HG03159 (cell line): ENCODE data around the gene P2RX3.
"Not testable (repeated sequence)": the region's sequence is repeated elsewhere in the genome, so short reads cannot be mapped to it uniquely, and the experiment has no call there.

Experiments
- ATAC-seq: cut with Tn5 transposase; IDR thresholded peaks from one replicate; pipeline ENCODE4 v1.9.1; 2021; ENCODE audit warnings: mild to moderate bottlenecking, moderate library complexity; ENCODE audit not compliant: unreplicated experiment

Gene P2RX3

GRCh38 chr11:57338142-57338541 lies at the start of gene P2RX3:
TSS of gene P2RX3 (plus strand) at chr11:57338352. CDS start at chr11:57338551, 199 bp downstream.
- no peak for ATAC-seq

DNA sequence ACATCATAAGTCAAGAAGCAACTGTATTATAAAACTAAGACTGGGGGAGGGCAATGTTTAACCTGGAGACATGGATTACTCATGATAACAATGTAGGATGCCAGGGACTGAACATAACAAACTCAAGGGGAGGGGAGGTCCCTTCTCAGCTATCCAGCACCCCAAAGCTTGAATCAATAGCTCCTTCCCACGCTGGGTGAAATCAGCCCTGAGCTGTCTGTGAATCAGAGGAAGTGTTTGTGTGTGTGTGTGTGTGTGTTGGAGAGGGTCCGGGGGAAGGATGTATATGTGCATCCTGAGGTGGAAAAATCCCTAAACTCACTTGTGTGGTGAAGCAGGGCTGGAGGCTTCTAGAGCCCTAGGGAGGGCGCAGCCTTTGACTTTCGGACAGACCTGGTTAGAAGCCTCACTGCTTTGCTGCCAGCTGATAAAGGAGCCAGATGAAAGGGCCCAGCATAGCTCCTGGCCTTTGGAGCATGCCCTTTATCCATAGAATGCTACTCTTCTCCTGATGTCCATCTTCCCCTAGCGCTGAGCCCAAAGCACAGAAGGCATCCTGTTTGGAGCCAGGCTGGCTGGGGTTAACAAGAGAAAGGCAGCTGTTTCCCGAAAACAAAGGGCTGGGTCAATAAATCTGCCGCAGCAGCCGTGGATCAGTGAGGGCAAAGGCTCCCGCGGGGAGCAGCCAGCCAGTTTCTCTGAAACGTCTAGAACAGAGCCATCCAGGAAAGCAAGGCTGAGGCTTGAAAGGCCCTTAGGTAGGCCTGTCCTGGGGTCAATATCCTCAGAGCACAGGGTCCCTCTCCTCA lies 49.2 kb upstream of the P2RX3 start:
- no peak for ATAC-seq

DNA sequence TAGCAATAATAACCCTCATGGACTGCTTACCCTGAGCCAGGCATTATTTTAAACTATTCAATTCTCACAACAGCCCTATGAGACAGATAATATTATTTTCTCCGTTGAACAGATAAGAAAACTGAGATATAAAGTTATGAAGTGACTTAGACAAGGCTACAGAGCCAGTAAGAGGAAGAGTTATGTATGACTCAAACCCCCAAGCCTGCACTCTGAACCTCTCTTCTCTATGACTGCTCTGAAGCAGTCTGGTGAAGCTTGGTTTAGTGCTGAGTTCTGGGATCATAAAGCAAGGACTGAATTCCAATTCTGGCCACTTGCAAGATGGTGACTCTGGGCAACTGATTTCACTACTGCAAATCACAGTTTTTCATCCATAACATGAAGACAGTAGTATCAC lies 47.9 kb upstream of the P2RX3 start:
- ATAC-seq, result no peak

- no peak for ATAC-seq
These were observed 43.7 kb upstream of the P2RX3 start for GRCh38 chr11:57294225-57295131.

DNA sequence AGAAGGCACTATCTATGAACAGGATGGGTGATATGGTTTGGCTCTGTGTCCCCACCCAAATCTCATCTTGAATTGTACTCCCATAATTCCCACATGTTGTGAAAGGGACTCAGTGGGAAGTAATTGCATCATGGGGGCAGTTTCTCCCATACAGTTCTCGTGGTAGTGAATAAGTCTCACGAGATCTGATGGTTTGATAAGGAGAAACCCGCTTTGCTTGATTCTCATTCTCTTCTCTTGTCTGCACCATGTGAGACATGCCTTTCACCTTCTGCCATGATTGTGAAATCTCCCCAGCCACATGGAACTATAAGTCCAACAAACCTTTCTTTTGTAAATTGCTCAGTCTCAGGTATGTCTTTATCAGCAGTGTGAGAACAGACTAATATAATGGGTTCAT lies 41.9 kb upstream of the P2RX3 start:
- not testable (repeated sequence) for ATAC-seq

GRCh38 chr11:57297221-57297620 lies 40.9 kb upstream of the P2RX3 start:
- no peak for ATAC-seq

- no peak for ATAC-seq
These were observed 38.9 kb upstream of the P2RX3 start for GRCh38 chr11:57299150-57299737.

DNA sequence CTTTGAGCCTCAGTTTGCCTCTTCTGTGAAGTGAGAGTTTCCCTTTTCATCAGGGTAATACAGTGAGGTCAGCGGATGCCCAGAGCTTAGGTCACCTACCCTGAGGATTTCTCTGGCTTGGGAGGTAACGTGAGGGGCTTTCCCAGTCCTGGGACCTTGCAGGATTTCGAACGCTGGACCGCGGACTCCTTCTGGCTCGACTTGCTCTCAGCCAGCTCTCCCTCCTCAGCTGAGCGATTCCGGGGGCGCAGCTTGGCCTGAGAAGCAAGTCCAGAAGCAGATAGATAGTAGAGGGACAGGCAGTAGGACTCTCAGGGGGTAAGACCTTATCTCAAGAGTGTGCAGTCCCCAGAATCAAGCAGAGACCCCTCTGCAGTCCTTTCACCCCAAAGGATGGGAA lies 37.4 kb upstream of the P2RX3 start:
- no peak for ATAC-seq

DNA sequence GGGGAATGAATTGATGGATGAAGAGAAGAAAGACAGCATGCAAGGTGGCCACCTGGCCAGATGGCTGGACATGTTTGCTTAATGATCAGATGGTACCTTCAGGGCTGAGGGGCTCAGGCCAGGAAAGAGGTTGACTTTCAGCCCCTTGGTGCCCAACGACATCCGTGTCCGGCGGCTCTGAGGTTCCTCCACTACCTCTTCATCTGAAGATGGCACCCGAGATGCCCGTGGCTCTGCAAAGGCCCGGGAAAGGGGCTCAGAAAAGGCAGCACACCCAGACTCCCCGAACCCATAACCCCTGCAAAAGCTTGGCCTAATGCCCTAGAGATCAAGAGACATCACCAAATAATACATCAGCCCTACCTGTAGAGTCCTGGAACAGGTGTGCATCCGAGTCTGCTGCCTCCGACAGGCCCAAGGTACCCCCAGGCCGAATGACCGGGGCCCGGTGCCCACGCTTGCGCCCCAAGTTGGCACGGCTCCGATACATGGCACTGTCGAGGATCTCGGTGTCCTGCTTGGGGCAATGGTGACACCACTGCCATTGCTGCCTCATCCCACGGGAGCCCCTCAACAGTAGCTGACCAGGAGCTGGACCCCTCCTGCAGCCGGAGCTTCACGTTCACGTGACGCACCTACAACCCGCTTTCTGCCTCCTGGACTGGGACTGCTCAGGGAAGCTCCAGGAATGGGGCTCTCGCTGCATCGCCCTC lies 36.3 kb upstream of the P2RX3 start:
- ATAC-seq, result no peak

- no peak for ATAC-seq
These were observed 35.7 kb upstream of the P2RX3 start for GRCh38 chr11:57302489-57302888.

GRCh38 chr11:57303280-57303989 lies 34.7 kb upstream of the P2RX3 start:
- ATAC-seq, result no peak

DNA sequence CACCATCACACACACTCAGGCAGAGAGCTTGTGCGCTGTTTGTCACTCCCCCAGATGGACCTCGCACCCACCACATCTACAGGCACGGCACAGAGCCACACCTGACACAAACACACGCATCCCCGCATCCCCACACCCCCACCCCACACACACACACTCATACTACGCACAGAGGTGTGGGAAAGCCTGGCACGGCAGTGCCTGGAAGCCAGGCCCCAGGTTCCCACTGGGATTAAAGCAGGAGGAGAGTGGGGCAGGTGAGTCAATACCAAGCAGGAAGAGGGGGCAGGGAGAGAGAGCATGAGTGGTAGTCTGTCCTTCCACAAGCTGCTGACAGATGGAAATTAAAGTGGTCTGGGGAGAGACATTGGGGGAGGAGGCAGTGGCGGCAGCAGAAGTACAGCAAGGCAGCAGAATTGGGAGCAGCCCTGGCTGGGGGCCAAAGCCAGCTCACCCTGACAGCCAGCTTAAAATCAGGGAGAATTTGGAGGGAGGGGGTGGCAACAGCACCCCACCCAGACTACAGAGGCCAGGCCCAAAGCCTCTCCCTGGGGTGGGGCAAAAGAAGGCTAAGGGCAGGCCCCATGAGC lies 34.1 kb upstream of the P2RX3 start:
- no peak for ATAC-seq

DNA sequence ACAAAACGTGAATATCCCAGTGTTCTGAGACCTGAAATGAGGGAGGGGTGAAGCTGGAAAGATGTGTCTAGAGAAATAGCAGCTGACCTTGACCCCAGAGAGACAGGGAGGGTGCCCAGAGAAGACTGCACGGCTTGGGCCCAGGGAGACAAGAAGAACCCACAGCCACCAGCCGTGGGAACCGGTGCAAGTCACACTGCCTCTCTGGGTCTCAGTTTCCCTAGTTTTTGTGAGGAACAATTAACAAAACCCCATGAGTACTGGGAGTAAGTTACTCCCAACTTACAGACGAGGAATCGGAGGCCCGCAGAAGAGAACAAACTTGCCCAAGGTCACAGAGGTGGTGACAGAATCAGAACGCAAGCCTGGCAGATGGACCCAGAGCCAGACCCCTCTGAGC lies 32.6 kb upstream of the P2RX3 start:
- no peak for ATAC-seq

- no peak for ATAC-seq
These were observed 31.8 kb upstream of the P2RX3 start for GRCh38 chr11:57306161-57306876.

DNA sequence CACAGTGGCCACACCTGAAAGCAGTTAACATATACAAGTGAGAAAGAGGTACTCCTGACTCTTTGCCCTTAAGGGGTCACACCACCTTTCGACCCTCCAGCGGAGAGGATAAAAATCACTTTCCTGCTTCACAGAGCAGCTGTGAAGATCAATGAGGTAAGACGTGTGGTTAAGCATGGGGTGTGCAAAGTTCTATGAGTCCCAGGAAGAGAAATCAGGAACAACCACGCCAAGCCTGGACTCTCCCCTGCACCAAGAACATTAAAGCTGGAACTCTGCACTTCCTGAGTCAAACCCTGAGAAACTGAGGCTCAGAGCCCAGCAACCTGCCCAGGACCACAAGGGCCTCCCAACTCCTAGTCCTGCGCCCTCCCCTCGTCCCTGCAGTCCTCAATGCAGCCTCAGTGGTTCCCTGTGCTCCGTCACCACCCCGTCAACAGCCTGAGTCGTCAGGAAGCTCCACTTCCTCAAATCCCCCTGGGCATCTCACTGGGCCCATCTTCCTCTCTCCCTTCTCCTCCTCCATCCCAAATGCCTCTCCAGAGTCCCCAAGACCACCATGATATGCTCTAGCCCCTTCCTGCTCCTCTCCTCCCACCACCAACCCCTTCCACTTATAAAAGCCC lies 31.1 kb upstream of the P2RX3 start:
- ATAC-seq, result no peak

DNA sequence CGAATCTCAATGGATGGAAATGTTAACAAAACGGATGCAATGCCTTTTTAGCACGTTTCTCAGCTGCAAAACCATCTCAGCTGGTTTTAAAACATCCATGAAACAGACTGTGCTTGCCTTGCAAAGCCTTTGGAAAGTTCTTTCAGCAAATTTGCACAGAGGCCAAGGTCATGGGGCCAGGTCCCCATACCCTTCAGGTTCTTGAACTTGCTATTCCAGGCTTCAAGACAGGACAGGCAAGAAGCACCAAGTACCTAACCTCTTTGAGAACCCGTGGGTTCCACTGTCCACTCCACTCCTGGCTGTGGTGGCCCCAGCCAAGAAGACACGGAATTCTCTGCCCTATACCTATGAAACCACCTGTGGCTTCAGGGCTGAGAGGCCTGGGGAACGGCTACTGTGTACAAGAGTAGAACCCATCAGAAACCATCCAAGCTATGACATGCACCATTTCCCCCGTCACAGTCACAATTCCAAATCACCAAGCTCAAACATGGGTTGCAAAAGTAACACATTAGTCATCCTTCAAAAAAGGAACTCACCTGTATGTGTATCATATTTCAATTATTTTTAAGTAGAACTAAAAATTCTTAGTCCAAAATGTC lies 30.4 kb upstream of the P2RX3 start:
- ATAC-seq, result no peak

- ATAC-seq, result no peak
These were observed 29.6 kb upstream of the P2RX3 start for GRCh38 chr11:57308426-57309060.
